OCI-LY7 (cell line): ENCODE results near the gene TNFAIP8. TPM values are rescaled to one million over a fixed set of nuclear protein-coding genes. Genes with fewer than 3 reads are reported as not detected.

Source experiments
- BruUV-seq: library from RNA; stranded (reverse); fragments of 400-500 nt; replicated peaks from 2 replicates; lab custom pipeline; 2021; lab: Mats Ljungman, UMichigan
- CTCF ChIA-PET: fragments of 300-600 bp; sonication (Branson Sonifier 250); formaldehyde crosslinking; loops from one replicate; lab custom pipeline; 2022; ENCODE audit warnings: antibody characterized with exemption; ENCODE audit not compliant: unreplicated experiment; lab: Charles Lee
- POLR2A ChIA-PET: fragments of 300-600 bp; sonication (Branson Sonifier 250); formaldehyde crosslinking; loops from one replicate; lab custom pipeline; 2022; ENCODE audit warnings: antibody characterized with exemption; lab: Charles Lee
- DNase-seq: peaks from one replicate; pipeline ENCODE4 v3.0.0-alpha.2; 2015; ENCODE audit warnings: low spot score
- H2AFZ ChIP-seq: fragments of 200-600 bp; sonication (generic), shearing (Covaris generic); 2 replicates; pipeline ENCODE4 v1.6.1; 2014; ENCODE audit warnings: mild to moderate bottlenecking, antibody characterized with exemption, low read length, moderate library complexity
- H3K27ac ChIP-seq: fragments of 200-600 bp; sonication (generic); 2 replicates; pipeline ENCODE4 v1.5.1; 2014; ENCODE audit warnings: mixed run types, low read depth, mild to moderate bottlenecking, moderate library complexity, low read length, inconsistent platforms; ENCODE audit not compliant: poor library complexity, severe bottlenecking
- H3K36me3 ChIP-seq: fragments of 200-600 bp; sonication (generic); 2 replicates; pipeline ENCODE4 v1.6.1; 2014; ENCODE audit warnings: mild to moderate bottlenecking, antibody characterized with exemption, low read length, moderate library complexity, mixed read lengths; ENCODE audit not compliant: insufficient read depth
- H3K4me1 ChIP-seq: fragments of 200-600 bp; sonication (generic); 2 replicates; pipeline ENCODE4 v1.5.1; 2014; ENCODE audit warnings: mild to moderate bottlenecking, low read length; ENCODE audit not compliant: insufficient read depth, poor library complexity, severe bottlenecking
- H3K4me2 ChIP-seq: fragments of 200-600 bp; sonication (generic); 2 replicates; pipeline ENCODE4 v1.6.1; 2014; ENCODE audit warnings: mild to moderate bottlenecking, low read length
- H3K4me3 ChIP-seq: fragments of 200-600 bp; sonication (generic); 2 replicates; pipeline ENCODE4 v1.5.1; 2014; ENCODE audit warnings: mild to moderate bottlenecking, low read depth, low read length; ENCODE audit not compliant: poor library complexity, severe bottlenecking
- H3K79me2 ChIP-seq: fragments of 200-600 bp; sonication (generic); 2 replicates; pipeline ENCODE4 v1.6.1; 2016; ENCODE audit warnings: low read depth, mild to moderate bottlenecking, low read length, moderate library complexity, mixed read lengths; ENCODE audit not compliant: insufficient read depth
- H3K9me2 ChIP-seq: fragments of 200-600 bp; sonication (generic); 2 replicates; pipeline ENCODE4 v1.6.1; 2016; ENCODE audit warnings: mild to moderate bottlenecking, low read length, mixed read lengths; ENCODE audit not compliant: insufficient read depth
- H3K9me3 ChIP-seq: fragments of 200-600 bp; sonication (generic); 2 replicates; pipeline ENCODE4 v1.6.1; 2014; ENCODE audit warnings: mild to moderate bottlenecking, mixed run types, low read length, mixed read lengths
- H4K20me1 ChIP-seq: fragments of 200-600 bp; sonication (generic); 2 replicates; pipeline ENCODE4 v1.6.1; 2014; ENCODE audit warnings: mild to moderate bottlenecking, antibody characterized with exemption, low read length, moderate library complexity, mixed read lengths; ENCODE audit not compliant: insufficient read depth
- EZH2phosphoT487 ChIP-seq: fragments of 200-600 bp; sonication (generic); IDR thresholded peaks from 2 replicates; pipeline ENCODE4 v1.6.1; 2018; ENCODE audit warnings: low read depth, borderline replicate concordance, mild to moderate bottlenecking, mixed run types, antibody characterized with exemption, low read length, moderate library complexity, mixed read lengths
- intact Hi-C: fragments of 100-400 bp; cut with micrococcal nuclease; formaldehyde crosslinking; loops from one replicate; pipeline ENCODE4 v1.10.0; 2022; ENCODE audit not compliant: unreplicated experiment
- total RNA-seq, 2 experiments: library from RNA; depleted of rRNA in 1 of 2; stranded (reverse); fragments of >200 nt in 1 of 2; shearing (Covaris generic) in 1 of 2; gene quantifications; 2 replicates each; pipeline ENCODE4 v1.2.3, GENCODE V29; 2014 to 2022
- TF ChIP-seq, protein P1 (sequence below): fragments of 200-600 bp; sonication (generic); conservative IDR thresholded peaks from 2 replicates; pipeline ENCODE4 v1.5.1; 2014; ENCODE audit warnings: mild to moderate bottlenecking, antibody characterized with exemption, low read length, moderate library complexity, mixed read lengths

Gene TNFAIP8
- total RNA-seq, 2 experiments from 2014 or later = 75.4 to 95.1 TPM

DNA sequence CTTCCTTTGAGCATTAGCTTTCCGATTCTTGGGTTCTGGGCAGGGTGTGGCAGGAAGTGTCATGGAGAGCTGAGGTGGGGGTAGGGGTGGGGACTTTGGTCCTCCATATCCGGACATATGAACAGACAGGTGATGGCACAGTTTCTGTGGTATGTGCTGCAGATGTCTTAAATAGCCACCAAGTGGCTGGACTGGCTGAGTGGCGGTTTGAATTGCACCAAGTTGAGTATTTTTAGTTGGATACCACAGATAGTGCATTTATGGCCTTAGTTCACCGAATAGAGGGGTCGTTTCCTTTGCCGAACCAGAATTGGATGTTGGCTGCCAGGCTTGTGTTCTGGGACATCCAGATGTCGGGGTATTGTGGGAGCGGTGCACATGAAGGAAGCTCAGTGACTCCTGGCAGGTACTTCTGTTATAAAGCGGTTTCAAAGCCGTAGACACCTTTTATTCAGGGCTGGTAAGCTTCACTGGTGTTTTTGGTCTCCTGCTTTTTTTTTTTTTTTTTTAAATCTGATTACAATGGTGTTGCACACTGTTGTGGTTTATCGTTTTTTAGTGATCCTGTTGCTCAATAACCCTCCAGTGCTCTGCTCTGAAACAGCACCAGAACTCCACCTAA is 15.1 kb upstream of the TNFAIP8 start:
- Histone ChIP-seq H4K20me1 (no peaks in the 10 kb centered on the region), H3K4me1 (peaks cover 97% of the 10 kb centered on the region), H3K36me3 (peaks cover 6% of the 10 kb centered on the region; the same call in 1 of the 2 replicates), H3K79me2 (peaks cover 87% of the 10 kb centered on the region), H2AFZ (no peak overlapping the region), H3K4me2 (peak overlapping the region; percentile 85), H3K9me3 (no peaks in the 10 kb centered on the region), H3K9me2 (no peaks in the 10 kb centered on the region), H3K27ac (peak overlapping the region; percentile 99), H3K4me3 (peak overlapping the region; percentile 70)
- intact Hi-C loops = loop anchor here (1.0 to 5.0 kb wide), 7 partner anchors 25 to 1103 kb away; partner anchors contain the start of gene DMXL1
- TF ChIP-seq, protein P1, sequence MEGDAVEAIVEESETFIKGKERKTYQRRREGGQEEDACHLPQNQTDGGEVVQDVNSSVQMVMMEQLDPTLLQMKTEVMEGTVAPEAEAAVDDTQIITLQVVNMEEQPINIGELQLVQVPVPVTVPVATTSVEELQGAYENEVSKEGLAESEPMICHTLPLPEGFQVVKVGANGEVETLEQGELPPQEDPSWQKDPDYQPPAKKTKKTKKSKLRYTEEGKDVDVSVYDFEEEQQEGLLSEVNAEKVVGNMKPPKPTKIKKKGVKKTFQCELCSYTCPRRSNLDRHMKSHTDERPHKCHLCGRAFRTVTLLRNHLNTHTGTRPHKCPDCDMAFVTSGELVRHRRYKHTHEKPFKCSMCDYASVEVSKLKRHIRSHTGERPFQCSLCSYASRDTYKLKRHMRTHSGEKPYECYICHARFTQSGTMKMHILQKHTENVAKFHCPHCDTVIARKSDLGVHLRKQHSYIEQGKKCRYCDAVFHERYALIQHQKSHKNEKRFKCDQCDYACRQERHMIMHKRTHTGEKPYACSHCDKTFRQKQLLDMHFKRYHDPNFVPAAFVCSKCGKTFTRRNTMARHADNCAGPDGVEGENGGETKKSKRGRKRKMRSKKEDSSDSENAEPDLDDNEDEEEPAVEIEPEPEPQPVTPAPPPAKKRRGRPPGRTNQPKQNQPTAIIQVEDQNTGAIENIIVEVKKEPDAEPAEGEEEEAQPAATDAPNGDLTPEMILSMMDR = peak; percentile 43; the same call in 1 of the 2 replicates
- no peak for TF ChIP-seq EZH2phosphoT487
- POLR2A ChIA-PET = interaction anchor here (0.6 to 30.8 kb wide), 23 partner anchors 3 to 317 kb away, joined by 3 to 538 read pairs (median 5); partner anchors contain the start of genes DMXL1 and TNFAIP8
- DNase-seq = peak; percentile 96
- CTCF ChIA-PET = interaction anchor here (0.6 to 1.2 kb wide), 5 partner anchors 11 to 317 kb away, joined by 3 to 15 read pairs (median 4); no protein-coding TSS in a partner anchor
- BruUV-seq = no TSS peak

DNA sequence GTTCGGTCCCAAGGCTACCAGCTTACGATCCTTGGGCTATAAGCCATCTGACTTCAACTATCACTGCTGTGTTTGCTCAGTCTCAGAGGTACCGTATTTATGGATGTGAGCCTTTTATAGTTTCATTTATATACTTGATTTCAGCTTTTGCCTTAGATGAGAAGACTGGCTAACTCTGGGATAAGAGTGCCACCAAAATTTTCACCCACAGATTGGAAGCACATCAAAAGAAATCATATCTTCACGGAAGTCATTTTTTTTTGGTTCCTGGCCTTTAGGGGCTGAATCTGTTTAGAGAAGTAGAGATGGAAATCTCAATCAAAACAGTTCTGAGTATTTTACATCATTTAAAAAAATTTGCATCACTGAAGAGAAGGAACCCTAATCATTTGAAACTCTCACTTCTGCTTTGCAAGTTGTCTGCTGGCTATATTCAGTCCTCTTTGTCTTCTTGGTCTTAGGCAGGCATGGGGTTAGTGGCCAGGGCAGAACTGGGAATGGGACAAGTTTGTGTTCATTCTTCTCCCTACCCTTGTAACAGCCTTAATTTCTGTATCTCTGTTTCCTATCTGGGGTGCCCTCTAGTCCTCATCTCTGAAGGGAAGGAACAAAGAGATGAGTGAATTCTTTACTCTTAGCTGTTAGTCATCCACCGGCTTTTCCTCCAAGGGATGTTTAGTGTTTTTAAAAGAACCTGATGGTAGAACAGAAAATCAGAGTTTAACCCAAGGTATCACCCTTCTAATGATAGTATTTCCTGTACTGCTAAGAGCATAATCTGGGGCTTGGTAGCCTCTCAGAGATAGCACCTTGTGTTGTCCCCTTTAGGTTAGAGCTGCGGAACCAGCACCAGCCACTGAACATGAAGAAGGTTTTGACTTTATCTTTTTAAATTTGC is 14.1 kb upstream of the TNFAIP8 start:
- H3K27ac ChIP-seq = peak overlapping the region; percentile 99
- no peak overlapping the region for H2AFZ ChIP-seq
- H3K4me1 ChIP-seq = peaks cover 97% of the 10 kb centered on the region
- peaks cover 6% of the 10 kb centered on the region; the same call in 1 of the 2 replicates for H3K36me3 ChIP-seq
- no peaks in the 10 kb centered on the region for H3K9me2 ChIP-seq
- BruUV-seq = TSS peak; percentile 46
- CTCF ChIA-PET = interaction anchor here (0.8 to 1.2 kb wide), 3 partner anchors 26 to 68 kb away, joined by 3 to 4 read pairs (median 3); no protein-coding TSS in a partner anchor
- H3K79me2 ChIP-seq = peaks cover 87% of the 10 kb centered on the region
- peak overlapping the region; percentile 85 for H3K4me2 ChIP-seq
- TF ChIP-seq, protein P1 = no peak
- TF ChIP-seq EZH2phosphoT487 = no peak
- no peaks in the 10 kb centered on the region for H3K9me3 ChIP-seq
- H3K4me3 ChIP-seq = peak overlapping the region; percentile 70
- POLR2A ChIA-PET = interaction anchor here (0.6 to 30.8 kb wide), 22 partner anchors 4 to 318 kb away, joined by 3 to 538 read pairs (median 5); partner anchors contain the start of genes DMXL1 and TNFAIP8
- intact Hi-C loops = loop anchor here (2.0 to 5.0 kb wide), 4 partner anchors 71 to 1104 kb away; partner anchors contain the start of gene DMXL1
- no peaks in the 10 kb centered on the region; the same call in 1 of the 2 replicates for H4K20me1 ChIP-seq
- DNase-seq = peak; percentile 88
